ENCODE results near the gene CRYBG2. TPM values are rescaled to one million over a fixed set of nuclear protein-coding genes. Genes with fewer than 3 reads are reported as not detected.

Gene CRYBG2
- total and polyA plus RNA-seq, 10 of the 15 experiments (the other 5 are each of a cell fraction or from before 2014, with no cell fraction given) = 0.03 to 1.2 (median 0.11) TPM; not detected in 4

GRCh38 chr1:26288311-26288941 is 65.5 kb downstream of the CRYBG2 start:
- intact Hi-C loops (cut with micrococcal nuclease; ENCODE audit: unreplicated experiment) (no loop called here), in situ Hi-C loops (cut with MboI) (loop anchor here (5.0 kb wide), 1 partner anchor 34 kb away; no protein-coding TSS in a partner anchor)
- peak overlapping the region; percentile 39; the same call in 1 of the 2 replicates for H3K9ac ChIP-seq (ENCODE audit: control insufficient read depth, insufficient read depth, low read length)
- FAIRE-seq (peak; percentile 57), DNase-seq (ENCODE audit: low read depth, low spot score) (no peak), ATAC-seq (peak; percentile 25)
- ChIA-PET SMC1A (ENCODE audit: uncharacterized antibody, unreplicated experiment) (interaction anchor here (0.7 to 11.1 kb wide), 16 partner anchors 8 to 144 kb away, joined by 3 to 474 read pairs (median 5); partner anchors contain the start of genes CD52, DHDDS and SH3BGRL3), POLR2A (interaction anchor here (0.5 to 9.2 kb wide), 11 partner anchors 9 to 339 kb away, joined by 3 to 253 read pairs (median 7); partner anchors contain the start of genes CD52, SH3BGRL3 and UBXN11), CTCF (interaction anchor here (0.7 to 18.0 kb wide), 22 partner anchors 9 to 579 kb away, joined by 3 to 879 read pairs (median 6); partner anchors contain the start of genes CD52, CEP85, DHDDS and PAFAH2), RAD21 (ENCODE audit: unreplicated experiment) (interaction anchor here (0.5 to 8.7 kb wide), 18 partner anchors 9 to 185 kb away, joined by 3 to 477 read pairs (median 4); partner anchors contain the start of genes CD52, CEP85, DHDDS and SH3BGRL3)
- peaks cover 75% of the 10 kb centered on the region for H3K4me1 ChIP-seq (ENCODE audit: control insufficient read depth, insufficient read depth, low read length)
- peak overlapping the region; percentile 63 for H2AFZ ChIP-seq (ENCODE audit: control insufficient read depth, low read depth, low read length)
- peaks cover 0 to 2% of the 10 kb centered on the region in 2 experiments; a peak in 1 of 4 replicates for H3K36me3 ChIP-seq (ENCODE audit: control insufficient read depth in 2 of 2, insufficient read depth in 2 of 2, low read length in 1 of 2)
- H4K20me1 ChIP-seq (ENCODE audit: control insufficient read depth, insufficient read depth) = no peaks in the 10 kb centered on the region
- no peak overlapping the region for H3K4me2 ChIP-seq (ENCODE audit: control insufficient read depth, insufficient read depth)
- no peaks in the 10 kb centered on the region for H3K9me3 ChIP-seq (replicated peaks; ENCODE audit: control insufficient read depth, insufficient read depth, low read length)
- H3K27ac ChIP-seq (ENCODE audit: control insufficient read depth, insufficient read depth) = peak overlapping the region; percentile 86
- no peak overlapping the region for H3K4me3 ChIP-seq
- H3K79me2 ChIP-seq (ENCODE audit: control insufficient read depth, insufficient read depth, low read length) = no peaks in the 10 kb centered on the region
- 11% methylated on average over 5 of the region's 5 CpGs for WGBS (ENCODE audit: insufficient coverage, insufficient replicate concordance, low lambda C conversion rate, missing lambda C conversion rate)
- H3K27me3 ChIP-seq (replicated peaks in 1 of 2; ENCODE audit: control insufficient read depth in 2 of 2, insufficient read depth in 2 of 2, low read length in 1 of 2) = no peaks in the 10 kb centered on the region
- no TSS peak for BruUV-seq (replicated peaks)
- TF ChIP-seq ZNF592 (IDR thresholded peaks at IDR 0.05) = no peak
- no peak for TF ChIP-seq HDAC2 (IDR thresholded peaks at IDR 0.05)
- no peak for TF ChIP-seq ELK1 (IDR thresholded peaks at IDR 0.05; ENCODE audit: low read depth, low read length)
- TF ChIP-seq, protein P1, sequence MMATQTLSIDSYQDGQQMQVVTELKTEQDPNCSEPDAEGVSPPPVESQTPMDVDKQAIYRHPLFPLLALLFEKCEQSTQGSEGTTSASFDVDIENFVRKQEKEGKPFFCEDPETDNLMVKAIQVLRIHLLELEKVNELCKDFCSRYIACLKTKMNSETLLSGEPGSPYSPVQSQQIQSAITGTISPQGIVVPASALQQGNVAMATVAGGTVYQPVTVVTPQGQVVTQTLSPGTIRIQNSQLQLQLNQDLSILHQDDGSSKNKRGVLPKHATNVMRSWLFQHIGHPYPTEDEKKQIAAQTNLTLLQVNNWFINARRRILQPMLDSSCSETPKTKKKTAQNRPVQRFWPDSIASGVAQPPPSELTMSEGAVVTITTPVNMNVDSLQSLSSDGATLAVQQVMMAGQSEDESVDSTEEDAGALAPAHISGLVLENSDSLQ (IDR thresholded peaks at IDR 0.05) = peak; percentile 28; the same call in 1 of the 2 replicates
- no peak for TF ChIP-seq SRF (IDR thresholded peaks at IDR 0.05; ENCODE audit: low read depth in 2 of 2, low read length in 2 of 2)
- no peak for TF ChIP-seq FOS (IDR thresholded peaks at IDR 0.05; ENCODE audit: borderline replicate concordance, extremely low read depth, insufficient read length)
- peak; percentile 71 for TF ChIP-seq NR2F1 (conservative IDR thresholded peaks at IDR 0.05)
- TF ChIP-seq NR2C2 (IDR thresholded peaks at IDR 0.05; ENCODE audit: borderline replicate concordance, control insufficient read depth, insufficient read length, low read depth) = peak; percentile 60
- 0 out of 2 replicates have a peak, but pooled peaks have one; percentile 1 for TF ChIP-seq EED (IDR thresholded peaks at IDR 0.05; ENCODE audit: low read depth)
- TF ChIP-seq CREM (IDR thresholded peaks at IDR 0.05; ENCODE audit: low read depth) = 0 out of 2 replicates have a peak, but pooled peaks have one; percentile 16
- TF ChIP-seq MTA2 (IDR thresholded peaks at IDR 0.05; ENCODE audit: low read depth) = 0 out of 2 replicates have a peak, but pooled peaks have one; percentile 9
- TF ChIP-seq, protein P2, sequence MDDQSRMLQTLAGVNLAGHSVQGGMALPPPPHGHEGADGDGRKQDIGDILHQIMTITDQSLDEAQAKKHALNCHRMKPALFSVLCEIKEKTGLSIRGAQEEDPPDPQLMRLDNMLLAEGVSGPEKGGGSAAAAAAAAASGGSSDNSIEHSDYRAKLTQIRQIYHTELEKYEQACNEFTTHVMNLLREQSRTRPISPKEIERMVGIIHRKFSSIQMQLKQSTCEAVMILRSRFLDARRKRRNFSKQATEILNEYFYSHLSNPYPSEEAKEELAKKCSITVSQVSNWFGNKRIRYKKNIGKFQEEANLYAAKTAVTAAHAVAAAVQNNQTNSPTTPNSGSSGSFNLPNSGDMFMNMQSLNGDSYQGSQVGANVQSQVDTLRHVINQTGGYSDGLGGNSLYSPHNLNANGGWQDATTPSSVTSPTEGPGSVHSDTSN (IDR thresholded peaks at IDR 0.05; ENCODE audit: insufficient replicate concordance, low read depth, low read length) = no peak
- TF ChIP-seq CBX3 (IDR thresholded peaks at IDR 0.05; ENCODE audit: borderline replicate concordance, low read depth) = no peak
- no peak for TF ChIP-seq ZBED1 (IDR thresholded peaks at IDR 0.05; ENCODE audit: borderline replicate concordance)
- TF ChIP-seq BCL11A (IDR thresholded peaks at IDR 0.05; ENCODE audit: low read depth, low read length) = no peak
- no peak for TF ChIP-seq ZSCAN29 (IDR thresholded peaks at IDR 0.05)

All from GM12878 (cell line).